Islet precursor cell (in vitro differentiated cells): ENCODE data around the gene RRBP1.

Source experiments
- DNase-seq: peaks from one replicate; pipeline ENCODE4 v3.0.0-alpha.2; 2018

Gene RRBP1

GRCh38 chr20:17682103-17682888 is at the start of gene RRBP1:
RRBP1 (minus strand) TSS chr20:17682242; CDS start chr20:17660507, 21,735 bp downstream.
- DNase-seq = peak; percentile 99

- DNase-seq = no peak
Observed at GRCh38 chr20:17731233-17731632, 49.2 kb upstream of the RRBP1 start.

GRCh38 chr20:17730071-17730470 is 48.0 kb upstream of the RRBP1 start:
- no peak for DNase-seq

GRCh38 chr20:17728074-17728473 is 46.0 kb upstream of the RRBP1 start:
- no peak for DNase-seq

GRCh38 chr20:17727351-17727750 is 45.3 kb upstream of the RRBP1 start:
- DNase-seq = no peak

GRCh38 chr20:17726902-17727301 is 44.9 kb upstream of the RRBP1 start:
- no peak for DNase-seq

GRCh38 chr20:17725094-17725835 is 43.2 kb upstream of the RRBP1 start:
- no peak for DNase-seq

GRCh38 chr20:17723301-17723691 is 41.3 kb upstream of the RRBP1 start:
- no peak for DNase-seq

GRCh38 chr20:17722493-17723300 is 40.7 kb upstream of the RRBP1 start:
- no peak for DNase-seq

- no peak for DNase-seq
Observed at GRCh38 chr20:17721802-17722486, 39.9 kb upstream of the RRBP1 start.

- no peak for DNase-seq
Observed at GRCh38 chr20:17720755-17721154, 38.7 kb upstream of the RRBP1 start.

- no peak for DNase-seq
Observed at GRCh38 chr20:17716331-17716730, 34.3 kb upstream of the RRBP1 start.

GRCh38 chr20:17715075-17715474 is 33.0 kb upstream of the RRBP1 start:
- no peak for DNase-seq

GRCh38 chr20:17714597-17714996 is 32.6 kb upstream of the RRBP1 start:
- no peak for DNase-seq

GRCh38 chr20:17712708-17713107 is 30.7 kb upstream of the RRBP1 start:
- DNase-seq = no peak

- DNase-seq = no peak
Observed at GRCh38 chr20:17712201-17712600, 30.2 kb upstream of the RRBP1 start.

GRCh38 chr20:17711267-17711627 is 29.2 kb upstream of the RRBP1 start:
- no peak for DNase-seq

- DNase-seq = peak; percentile 69
Observed at GRCh38 chr20:17710379-17711266, 28.6 kb upstream of the RRBP1 start.

- no peak for DNase-seq
Observed at GRCh38 chr20:17709361-17710293, 27.6 kb upstream of the RRBP1 start.

GRCh38 chr20:17708675-17709360 is 26.8 kb upstream of the RRBP1 start:
- no peak for DNase-seq
